Activated CD4-positive, alpha-beta T cell treated with anti-CD3 and anti-CD28 coated beads, Interleukin-2, amount 10 ng/mL, durations not matched to agents 24 days and 14 days (primary cell): ENCODE data around the gene PARVA. TPM values are rescaled to one million over a fixed set of nuclear protein-coding genes. Genes with fewer than 3 reads are reported as not detected.

Experiments
- DNase-seq: peaks from one replicate; pipeline ENCODE4 v3.0.0; 2022
- H3K27ac Mint-ChIP-seq: one replicate; pipeline ENCODE4 v1.8.0; 2022; ENCODE audit warnings: mild to moderate bottlenecking, mixed read lengths
- H3K27me3 Mint-ChIP-seq: one replicate; pipeline ENCODE4 v1.8.0; 2022; ENCODE audit warnings: mixed read lengths
- H3K36me3 Mint-ChIP-seq: one replicate; pipeline ENCODE4 v1.8.0; 2022; ENCODE audit warnings: low read depth, mild to moderate bottlenecking, mixed read lengths
- H3K4me1 Mint-ChIP-seq: one replicate; pipeline ENCODE4 v1.8.0; 2021; ENCODE audit warnings: mixed read lengths
- H3K4me3 Mint-ChIP-seq: one replicate; pipeline ENCODE4 v1.8.0; 2022; ENCODE audit warnings: mild to moderate bottlenecking, moderate library complexity, mixed read lengths
- H3K9me3 Mint-ChIP-seq: one replicate; pipeline ENCODE4 v1.8.0; 2021; ENCODE audit warnings: mixed read lengths
- intact Hi-C: fragments of 100-400 bp; cut with micrococcal nuclease; formaldehyde crosslinking; loops from one replicate; pipeline ENCODE4 v1.15.1; 2023
- total RNA-seq: library from RNA; stranded (reverse); gene quantifications from 2 replicates; pipeline ENCODE4 v1.2.3, GENCODE V29; 2022

PARVA gene
- total RNA-seq, 1 donor from 2014 or later, result not detected

- H3K36me3 Mint-ChIP-seq, result no peaks in the 10 kb centered on the region
- H3K27me3 Mint-ChIP-seq, result peaks cover 10% of the 10 kb centered on the region
- intact Hi-C loops, result no loop called here
- H3K9me3 Mint-ChIP-seq, result no peaks in the 10 kb centered on the region
- no peak for DNase-seq
- H3K27ac Mint-ChIP-seq, result no peak overlapping the region
- no peaks in the 10 kb centered on the region for H3K4me1 Mint-ChIP-seq
- H3K4me3 Mint-ChIP-seq, result no peak overlapping the region
These were observed 26.0 kb downstream of the PARVA start for GRCh38 chr11:12403122-12403996.

- intact Hi-C loops, result no loop called here
- H3K9me3 Mint-ChIP-seq, result no peaks in the 10 kb centered on the region
- no peaks in the 10 kb centered on the region for H3K4me1 Mint-ChIP-seq
- no peak overlapping the region for H3K27ac Mint-ChIP-seq
- no peak overlapping the region for H3K4me3 Mint-ChIP-seq
- no peak for DNase-seq
- peaks cover 6% of the 10 kb centered on the region for H3K27me3 Mint-ChIP-seq
- no peaks in the 10 kb centered on the region for H3K36me3 Mint-ChIP-seq
These were observed 26.6 kb downstream of the PARVA start for GRCh38 chr11:12403997-12404350.

GRCh38 chr11:12404436-12404835 lies 27.1 kb downstream of the PARVA start:
- DNase-seq, result no peak
- Mint-ChIP-seq H3K36me3 (no peaks in the 10 kb centered on the region), H3K27me3 (peaks cover 9% of the 10 kb centered on the region), H3K9me3 (no peaks in the 10 kb centered on the region), H3K4me3 (no peak overlapping the region), H3K4me1 (no peaks in the 10 kb centered on the region), H3K27ac (no peak overlapping the region)
- intact Hi-C loops, result no loop called here

DNA sequence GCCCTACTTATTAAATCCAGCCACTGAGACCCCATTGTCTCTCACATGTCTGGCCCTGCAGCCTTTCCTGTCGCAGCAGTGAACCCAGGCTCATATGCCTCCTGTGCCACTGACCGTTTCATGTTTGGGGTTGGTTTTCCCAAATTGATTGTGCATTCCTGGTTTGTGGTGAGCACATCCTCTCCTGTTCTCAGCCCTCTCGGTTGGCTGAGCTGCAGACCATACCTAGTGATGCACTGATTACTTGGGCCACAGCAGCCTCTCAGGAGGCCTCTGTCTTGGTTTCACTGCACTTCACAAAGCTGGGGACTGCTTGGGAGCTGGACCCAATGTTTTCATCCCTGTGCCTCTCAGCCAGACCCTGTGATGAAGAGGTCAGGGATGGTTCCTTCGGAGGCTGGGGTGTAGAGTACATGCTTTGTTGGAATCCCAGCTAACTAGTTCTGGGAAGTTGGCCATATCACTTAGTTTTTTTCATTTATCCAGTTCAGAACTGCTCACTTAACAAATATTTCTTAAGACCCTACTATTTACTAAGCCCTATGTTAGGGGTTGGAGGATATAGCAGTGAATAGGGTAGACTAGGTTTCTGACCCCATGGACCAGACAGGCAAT lies 30.9 kb downstream of the PARVA start:
- no peaks in the 10 kb centered on the region for H3K9me3 Mint-ChIP-seq
- H3K4me1 Mint-ChIP-seq, result no peaks in the 10 kb centered on the region
- no peak for DNase-seq
- intact Hi-C loops, result no loop called here
- peaks cover 19% of the 10 kb centered on the region for H3K27me3 Mint-ChIP-seq
- no peak overlapping the region for H3K27ac Mint-ChIP-seq
- H3K4me3 Mint-ChIP-seq, result no peak overlapping the region
- no peaks in the 10 kb centered on the region for H3K36me3 Mint-ChIP-seq

- Mint-ChIP-seq H3K27ac (no peak overlapping the region), H3K36me3 (no peaks in the 10 kb centered on the region)
- intact Hi-C loops, result loop anchor here (5.0 kb wide), 1 partner anchor 488 kb away; no protein-coding TSS in a partner anchor
These were observed 32.2 kb downstream of the PARVA start for GRCh38 chr11:12409621-12410005.

DNA sequence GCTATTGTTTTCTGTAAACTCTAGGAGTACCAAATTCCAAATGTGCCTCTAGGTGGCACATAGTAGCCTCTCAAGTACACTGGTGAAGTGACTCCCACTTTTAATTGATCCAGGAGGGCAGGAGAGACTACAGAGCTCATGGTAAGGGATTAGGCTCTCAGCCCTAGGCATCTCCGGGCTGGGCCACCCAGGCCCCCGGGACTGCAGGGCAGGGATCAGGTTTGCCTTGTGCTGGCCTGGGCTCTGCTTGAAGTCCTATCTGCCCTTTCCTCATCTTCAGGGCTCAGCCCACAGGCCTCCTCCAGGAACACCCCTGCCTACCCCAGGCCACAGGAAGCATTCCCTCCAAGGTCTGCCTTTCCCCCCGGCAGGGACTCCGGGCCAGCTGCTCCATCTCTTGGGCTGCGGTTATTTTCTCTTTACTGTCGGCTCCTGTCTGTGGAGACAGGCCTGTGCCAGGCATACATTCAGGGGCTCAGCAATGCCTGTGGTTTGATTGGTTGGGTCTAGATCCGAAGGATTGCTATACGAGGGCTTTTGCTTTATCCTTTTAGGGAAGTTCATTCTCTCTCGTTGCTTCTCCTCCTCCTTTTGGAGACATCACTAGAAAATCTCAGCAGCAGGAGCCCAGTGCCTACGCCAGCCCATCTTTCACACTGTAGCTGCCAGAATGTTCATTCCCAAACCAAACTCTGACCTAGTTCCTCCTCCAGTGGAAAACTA lies 32.8 kb downstream of the PARVA start:
- Mint-ChIP-seq H3K4me3 (no peak overlapping the region), H3K4me1 (no peaks in the 10 kb centered on the region), H3K27ac (no peak overlapping the region), H3K9me3 (no peaks in the 10 kb centered on the region), H3K36me3 (no peaks in the 10 kb centered on the region), H3K27me3 (peaks cover 19% of the 10 kb centered on the region)
- intact Hi-C loops, result loop anchor here (5.0 kb wide), 1 partner anchor 487 kb away; no protein-coding TSS in a partner anchor
- no peak for DNase-seq

More at GRCh38 chr11:12409621-12410005, 32.2 kb downstream of the PARVA start:
- Mint-ChIP-seq H3K4me3 (no peak overlapping the region), H3K4me1 (no peaks in the 10 kb centered on the region), H3K27me3 (peaks cover 19% of the 10 kb centered on the region), H3K9me3 (no peaks in the 10 kb centered on the region)
- no peak for DNase-seq

DNA sequence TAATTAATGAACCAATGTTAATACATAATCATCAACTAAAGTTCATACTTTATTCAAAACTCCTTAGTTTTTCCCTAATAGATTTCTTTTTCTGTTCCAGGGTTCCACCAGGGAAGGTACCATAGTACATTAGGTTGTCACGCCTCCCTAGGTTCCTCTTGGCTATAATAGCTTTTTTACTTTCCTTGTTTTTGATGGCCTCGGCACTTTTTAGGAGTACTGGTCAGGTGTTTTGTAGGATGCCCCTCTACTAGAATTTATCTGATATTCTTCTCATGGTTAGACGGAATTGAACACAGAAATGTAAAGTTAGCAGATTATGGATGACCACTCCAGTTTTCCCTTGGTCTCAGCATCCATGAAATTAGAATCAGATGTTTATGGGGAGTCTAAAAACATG lies 34.0 kb downstream of the PARVA start:
- intact Hi-C loops, result loop anchor here (5.0 kb wide), 1 partner anchor 486 kb away; no protein-coding TSS in a partner anchor
- no peak overlapping the region for H3K27ac Mint-ChIP-seq
- no peaks in the 10 kb centered on the region for H3K36me3 Mint-ChIP-seq
- H3K4me3 Mint-ChIP-seq, result no peak overlapping the region
- no peak for DNase-seq
- peaks cover 21% of the 10 kb centered on the region for H3K27me3 Mint-ChIP-seq
- H3K9me3 Mint-ChIP-seq, result no peaks in the 10 kb centered on the region
- no peaks in the 10 kb centered on the region for H3K4me1 Mint-ChIP-seq

GRCh38 chr11:12411806-12412727 lies 34.7 kb downstream of the PARVA start:
- no peak overlapping the region for H3K27ac Mint-ChIP-seq
- no peak overlapping the region for H3K4me3 Mint-ChIP-seq
- intact Hi-C loops, result loop anchor here (5.0 kb wide), 1 partner anchor 485 kb away; no protein-coding TSS in a partner anchor
- no peaks in the 10 kb centered on the region for H3K4me1 Mint-ChIP-seq
- DNase-seq, result peak; percentile 70
- H3K36me3 Mint-ChIP-seq, result no peaks in the 10 kb centered on the region
- H3K9me3 Mint-ChIP-seq, result no peaks in the 10 kb centered on the region
- peaks cover 23% of the 10 kb centered on the region for H3K27me3 Mint-ChIP-seq

DNA sequence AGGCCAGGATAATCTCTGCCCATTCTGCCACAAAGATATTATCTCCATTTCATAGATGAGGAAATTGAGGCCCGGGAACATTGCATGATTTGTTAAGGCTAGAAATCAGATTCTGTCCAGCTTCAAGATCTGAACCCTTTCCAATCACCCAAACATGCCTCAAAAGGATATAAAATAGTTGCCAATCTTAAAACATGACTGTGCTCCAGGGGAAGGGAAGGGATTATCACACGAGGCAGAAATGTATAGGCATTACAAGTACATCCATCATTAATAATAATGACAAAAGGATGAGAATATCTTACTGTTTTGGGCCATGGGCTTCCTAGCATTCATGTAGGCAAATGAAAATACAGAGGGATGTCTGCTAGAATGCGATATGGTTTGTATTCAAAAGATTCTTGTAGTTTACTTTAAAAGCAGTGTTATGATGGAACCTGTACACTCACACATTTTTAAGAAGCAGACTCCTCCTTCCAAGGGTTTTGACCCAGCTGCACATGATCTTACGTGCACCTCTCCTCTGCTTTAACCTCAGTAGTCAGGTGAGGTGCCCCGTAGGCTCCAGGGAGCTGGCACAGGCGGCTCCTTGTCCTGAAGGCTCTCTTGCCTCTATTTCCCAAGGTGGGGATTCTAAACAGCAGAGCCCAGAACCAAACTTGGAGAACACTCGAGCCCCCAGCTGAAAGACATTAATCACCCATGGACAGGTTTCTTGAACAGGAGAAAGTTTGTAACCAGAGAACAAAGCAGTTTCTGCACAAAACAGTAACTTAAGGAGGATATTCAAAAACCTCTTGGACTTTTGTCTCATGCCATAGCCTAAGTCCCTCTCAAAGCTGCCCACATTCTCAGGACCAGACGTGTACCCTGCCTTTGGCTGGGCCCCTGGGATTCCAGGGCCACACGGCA lies 36.0 kb downstream of the PARVA start:
- Mint-ChIP-seq H3K36me3 (no peaks in the 10 kb centered on the region), H3K4me1 (no peaks in the 10 kb centered on the region), H3K9me3 (no peaks in the 10 kb centered on the region), H3K4me3 (no peak overlapping the region), H3K27ac (no peak overlapping the region), H3K27me3 (peaks cover 17% of the 10 kb centered on the region)
- intact Hi-C loops, result loop anchor here (5.0 kb wide), 1 partner anchor 484 kb away; no protein-coding TSS in a partner anchor
- DNase-seq, result no peak

DNA sequence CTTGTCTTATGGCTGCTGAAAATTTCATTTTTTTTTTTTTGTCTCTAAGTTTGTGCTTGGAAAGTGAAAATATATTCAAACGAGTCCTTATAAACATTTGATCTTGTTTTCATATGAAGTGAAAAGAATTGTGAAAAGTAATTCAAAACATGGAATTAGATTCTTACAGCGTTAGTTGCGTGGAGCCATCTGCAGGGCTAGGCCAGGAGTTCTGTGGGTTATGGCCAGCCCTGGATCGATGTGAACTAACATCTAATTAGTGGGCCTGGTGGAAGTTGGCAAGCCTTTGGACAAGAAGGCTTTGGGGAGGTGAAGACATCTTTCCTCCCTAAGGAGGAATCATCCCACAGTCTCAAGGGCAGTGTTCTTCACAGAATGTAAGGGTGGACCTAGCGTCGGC lies 37.2 kb downstream of the PARVA start:
- Mint-ChIP-seq H3K27ac (no peak overlapping the region), H3K27me3 (peaks cover 14% of the 10 kb centered on the region), H3K4me3 (no peak overlapping the region), H3K9me3 (no peaks in the 10 kb centered on the region), H3K36me3 (no peaks in the 10 kb centered on the region), H3K4me1 (no peaks in the 10 kb centered on the region)
- DNase-seq, result no peak
- intact Hi-C loops, result loop anchor here (5.0 kb wide), 1 partner anchor 483 kb away; no protein-coding TSS in a partner anchor

- no peak for DNase-seq
- Mint-ChIP-seq H3K4me3 (no peak overlapping the region), H3K9me3 (no peaks in the 10 kb centered on the region), H3K27me3 (peaks cover 15% of the 10 kb centered on the region), H3K36me3 (no peaks in the 10 kb centered on the region), H3K27ac (no peak overlapping the region), H3K4me1 (no peaks in the 10 kb centered on the region)
- intact Hi-C loops, result no loop called here
These were observed 38.1 kb downstream of the PARVA start for GRCh38 chr11:12415342-12415966.

DNA sequence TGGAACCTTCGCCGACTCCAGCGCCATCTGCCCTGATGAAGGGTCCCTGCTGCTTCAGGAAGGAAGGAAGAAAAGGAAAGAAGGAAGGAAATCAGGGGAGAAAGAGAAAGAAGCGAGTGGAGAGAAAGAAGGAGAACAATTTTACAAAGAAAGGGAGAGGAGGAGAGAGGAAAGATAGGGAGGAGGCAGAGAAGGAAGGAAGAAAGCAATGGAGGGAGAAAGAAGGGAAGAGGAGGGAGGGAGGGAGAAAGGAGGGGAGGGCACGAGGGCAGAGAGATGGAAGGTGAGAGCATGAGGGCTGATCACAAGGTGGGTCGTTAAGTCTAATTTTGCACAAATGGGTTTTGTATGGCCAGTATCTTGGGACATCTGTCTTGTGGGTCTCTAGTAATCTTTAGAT lies 39.2 kb downstream of the PARVA start:
- Mint-ChIP-seq H3K9me3 (no peaks in the 10 kb centered on the region), H3K27me3 (peaks cover 17% of the 10 kb centered on the region), H3K27ac (no peak overlapping the region), H3K36me3 (no peaks in the 10 kb centered on the region), H3K4me1 (no peaks in the 10 kb centered on the region), H3K4me3 (no peak overlapping the region)
- intact Hi-C loops, result no loop called here
- no peak for DNase-seq
